B cell (primary cell): ENCODE data around the gene NCS1.

Source experiments
- CTCF ChIP-seq: fragments of 200-600 bp; IDR thresholded peaks from one replicate; pipeline ENCODE4 v1.8.0; 2022; ENCODE audit warnings: antibody characterized with exemption, mild to moderate bottlenecking
- EZH2 ChIP-seq: IDR thresholded peaks from 2 replicates; pipeline ENCODE4 v1.6.1; 2012; ENCODE audit warnings: borderline replicate concordance, low read depth, mild to moderate bottlenecking, moderate library complexity, low read length; ENCODE audit not compliant: insufficient read depth, poor library complexity, severe bottlenecking

GRCh38 chr9:130142056-130142455 lies 30.1 kb upstream of the NCS1 start:
- TF ChIP-seq EZH2 = no peak
- no peak for TF ChIP-seq CTCF
